WTC11 (cell line): ENCODE data around the gene SCUBE3. TPM values are rescaled to one million over a fixed set of nuclear protein-coding genes. Genes with fewer than 3 reads are reported as not detected.

Source experiments
- ATAC-seq: fragments of 200-7000 bp; cut with Tn5 transposase; 2 replicates; pipeline ENCODE4 v1.10.0; 2021; ENCODE audit warnings: mild to moderate bottlenecking, moderate library complexity
- CTCF ChIA-PET: fragments of 300-600 bp; sonication (Branson Sonifier 250); formaldehyde crosslinking; loops from one replicate; lab custom pipeline; 2021; ENCODE audit warnings: antibody characterized with exemption; lab: Charles Lee
- POLR2A ChIA-PET: fragments of 350-600 bp; sonication (Branson Sonifier 250); formaldehyde crosslinking; loops from one replicate; lab custom pipeline; 2021; ENCODE audit warnings: antibody characterized with exemption; lab: Charles Lee
- DNase-seq: peaks from one replicate; pipeline ENCODE4 v3.0.0; 2021; ENCODE audit warnings: low spot score
- H3K27ac Mint-ChIP-seq: 2 replicates; pipeline ENCODE4 v1.8.0; 2021; ENCODE audit warnings: mixed read lengths
- H3K27me3 Mint-ChIP-seq: 2 replicates; pipeline ENCODE4 v1.8.0; 2021; ENCODE audit warnings: low read depth, mild to moderate bottlenecking, moderate library complexity, mixed read lengths
- H3K36me3 Mint-ChIP-seq: 2 replicates; pipeline ENCODE4 v1.8.0; 2021; ENCODE audit warnings: mixed read lengths
- H3K4me1 Mint-ChIP-seq: 2 replicates; pipeline ENCODE4 v1.8.0; 2022; ENCODE audit warnings: mixed read lengths
- H3K4me3 Mint-ChIP-seq: 2 replicates; pipeline ENCODE4 v1.8.0; 2021; ENCODE audit warnings: mild to moderate bottlenecking, moderate library complexity, mixed read lengths
- H3K9me3 Mint-ChIP-seq: 2 replicates; pipeline ENCODE4 v1.8.0; 2021; ENCODE audit warnings: mixed read lengths
- ATF3 ChIP-seq: sonication (generic); formaldehyde crosslinking; conservative IDR thresholded peaks from 2 replicates; pipeline ENCODE4 v1.8.1; 2022; ENCODE audit warnings: mild to moderate bottlenecking, missing genetic modification reagents
- CDX4 ChIP-seq: fragments of 250-450 bp; sonication (Bioruptor Pico); IDR thresholded peaks from 2 replicates; pipeline ENCODE4 v1.9.0; 2021; ENCODE audit warnings: moderate library complexity, mild to moderate bottlenecking, inconsistent platforms, borderline replicate concordance
- CTCF ChIP-seq: fragments of 200-600 bp; IDR thresholded peaks from 2 replicates; pipeline ENCODE4 v1.8.0; 2022; ENCODE audit warnings: antibody characterized with exemption
- HMGA2 ChIP-seq: fragments of 250-450 bp; sonication (Bioruptor Pico); IDR thresholded peaks from 2 replicates; pipeline ENCODE4 v1.4.0; 2021; ENCODE audit warnings: mild to moderate bottlenecking, moderate library complexity
- HMGXB4 ChIP-seq: sonication (generic); formaldehyde crosslinking; IDR thresholded peaks from 2 replicates; pipeline ENCODE4 v1.8.1; 2023; ENCODE audit warnings: mild to moderate bottlenecking, moderate library complexity, missing genetic modification reagents
- IRF1 ChIP-seq: sonication (generic); formaldehyde crosslinking; IDR thresholded peaks from 2 replicates; pipeline ENCODE4 v1.8.0; 2023; ENCODE audit warnings: missing genetic modification reagents
- NFYB ChIP-seq: sonication (generic); formaldehyde crosslinking; conservative IDR thresholded peaks from 2 replicates; pipeline ENCODE4 v1.8.0; 2022; ENCODE audit warnings: low read depth, missing genetic modification reagents
- NR1H2 ChIP-seq: sonication (generic); formaldehyde crosslinking; IDR thresholded peaks from 2 replicates; pipeline ENCODE4 v1.9.0; 2021; ENCODE audit warnings: mild to moderate bottlenecking, moderate library complexity, missing genetic modification reagents
- NR2C2 ChIP-seq: sonication (generic); formaldehyde crosslinking; IDR thresholded peaks from 2 replicates; pipeline ENCODE4 v1.8.0; 2022; ENCODE audit warnings: mild to moderate bottlenecking, missing genetic modification reagents
- RORB ChIP-seq: fragments of 250-450 bp; sonication (Bioruptor Pico); IDR thresholded peaks from 2 replicates; pipeline ENCODE4 v1.9.0; 2021; ENCODE audit warnings: mild to moderate bottlenecking
- SMAD4 ChIP-seq: sonication (generic); formaldehyde crosslinking; IDR thresholded peaks from 2 replicates; pipeline ENCODE4 v1.8.0; 2022; ENCODE audit warnings: mild to moderate bottlenecking, missing genetic modification reagents
- TEAD4 ChIP-seq: sonication (generic); formaldehyde crosslinking; IDR thresholded peaks from 2 replicates; pipeline ENCODE4 v1.8.0; 2022; ENCODE audit warnings: mild to moderate bottlenecking, missing genetic modification reagents
- ZNF121 ChIP-seq: sonication (generic); formaldehyde crosslinking; IDR thresholded peaks from 2 replicates; pipeline ENCODE4 v1.8.0; 2023; ENCODE audit warnings: missing genetic modification reagents
- total RNA-seq: library from RNA; stranded (reverse); gene quantifications from 3 replicates; pipeline ENCODE4 v1.2.3, GENCODE V29; 2021
- TF ChIP-seq, protein P1 (sequence below): sonication (generic); formaldehyde crosslinking; IDR thresholded peaks from 2 replicates; pipeline ENCODE4 v1.8.0; 2022; ENCODE audit warnings: missing genetic modification reagents
- TF ChIP-seq, protein P2 (sequence below): sonication (generic); formaldehyde crosslinking; IDR thresholded peaks from 2 replicates; pipeline ENCODE4 v1.8.0; 2022; ENCODE audit warnings: mild to moderate bottlenecking, missing genetic modification reagents
- TF ChIP-seq, protein P3 (sequence below): sonication (generic); formaldehyde crosslinking; IDR thresholded peaks from 2 replicates; pipeline ENCODE4 v1.8.0; 2023; ENCODE audit warnings: mild to moderate bottlenecking, missing genetic modification reagents
- TF ChIP-seq, protein P4 (sequence below): sonication (generic); formaldehyde crosslinking; IDR thresholded peaks from 2 replicates; pipeline ENCODE4 v1.8.1; 2022; ENCODE audit warnings: low read depth, missing genetic modification reagents, borderline replicate concordance

The SCUBE3 gene
- total RNA-seq, 1 experiment from 2014 or later = 2.1 TPM

DNA sequence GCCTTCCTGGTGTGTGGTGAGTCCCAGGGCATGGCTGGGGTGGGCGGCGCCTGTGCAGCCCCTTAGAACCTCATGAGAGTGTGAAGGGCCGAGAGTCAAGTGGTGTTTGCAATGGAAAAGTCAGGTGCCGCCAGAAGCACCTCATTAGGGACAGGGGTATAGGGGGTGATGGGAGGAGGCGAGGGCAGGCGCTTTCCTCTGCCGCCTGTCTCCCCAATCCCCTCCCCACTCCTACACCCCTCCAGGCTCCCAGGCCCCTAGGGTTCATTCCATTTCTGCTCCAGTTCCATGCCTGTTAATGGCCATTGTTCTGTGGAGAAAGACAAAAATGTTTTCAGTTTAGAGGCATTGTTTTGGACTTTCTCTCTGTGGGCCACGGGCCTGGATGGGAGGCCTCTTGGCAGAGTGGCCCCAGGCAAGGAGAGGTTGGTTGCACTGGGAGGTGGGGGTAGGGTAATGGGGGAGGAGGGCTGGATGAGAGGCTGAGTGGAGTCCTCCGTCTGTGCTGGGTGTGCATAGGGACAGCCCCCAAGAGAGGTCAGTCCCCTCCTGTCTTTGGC is 21.4 kb upstream of the SCUBE3 start (continued):
- TF ChIP-seq IRF1 (CRISPR knock-in tag) (no peak), SMAD4 (no peak), ATF3 (CRISPR knock-in tag) (no peak), HMGA2 (CRISPR knock-in tag) (no peak), HMGXB4 (CRISPR knock-in tag) (no peak), TEAD4 (CRISPR knock-in tag) (no peak), NR1H2 (CRISPR knock-in tag) (no peak), NR2C2 (no peak)
- TF ChIP-seq, protein P1, sequence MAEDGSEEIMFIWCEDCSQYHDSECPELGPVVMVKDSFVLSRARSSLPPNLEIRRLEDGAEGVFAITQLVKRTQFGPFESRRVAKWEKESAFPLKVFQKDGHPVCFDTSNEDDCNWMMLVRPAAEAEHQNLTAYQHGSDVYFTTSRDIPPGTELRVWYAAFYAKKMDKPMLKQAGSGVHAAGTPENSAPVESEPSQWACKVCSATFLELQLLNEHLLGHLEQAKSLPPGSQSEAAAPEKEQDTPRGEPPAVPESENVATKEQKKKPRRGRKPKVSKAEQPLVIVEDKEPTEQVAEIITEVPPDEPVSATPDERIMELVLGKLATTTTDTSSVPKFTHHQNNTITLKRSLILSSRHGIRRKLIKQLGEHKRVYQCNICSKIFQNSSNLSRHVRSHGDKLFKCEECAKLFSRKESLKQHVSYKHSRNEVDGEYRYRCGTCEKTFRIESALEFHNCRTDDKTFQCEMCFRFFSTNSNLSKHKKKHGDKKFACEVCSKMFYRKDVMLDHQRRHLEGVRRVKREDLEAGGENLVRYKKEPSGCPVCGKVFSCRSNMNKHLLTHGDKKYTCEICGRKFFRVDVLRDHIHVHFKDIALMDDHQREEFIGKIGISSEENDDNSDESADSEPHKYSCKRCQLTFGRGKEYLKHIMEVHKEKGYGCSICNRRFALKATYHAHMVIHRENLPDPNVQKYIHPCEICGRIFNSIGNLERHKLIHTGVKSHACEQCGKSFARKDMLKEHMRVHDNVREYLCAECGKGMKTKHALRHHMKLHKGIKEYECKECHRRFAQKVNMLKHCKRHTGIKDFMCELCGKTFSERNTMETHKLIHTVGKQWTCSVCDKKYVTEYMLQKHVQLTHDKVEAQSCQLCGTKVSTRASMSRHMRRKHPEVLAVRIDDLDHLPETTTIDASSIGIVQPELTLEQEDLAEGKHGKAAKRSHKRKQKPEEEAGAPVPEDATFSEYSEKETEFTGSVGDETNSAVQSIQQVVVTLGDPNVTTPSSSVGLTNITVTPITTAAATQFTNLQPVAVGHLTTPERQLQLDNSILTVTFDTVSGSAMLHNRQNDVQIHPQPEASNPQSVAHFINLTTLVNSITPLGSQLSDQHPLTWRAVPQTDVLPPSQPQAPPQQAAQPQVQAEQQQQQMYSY (CRISPR knock-in tag) = no peak
- TF ChIP-seq, protein P2, sequence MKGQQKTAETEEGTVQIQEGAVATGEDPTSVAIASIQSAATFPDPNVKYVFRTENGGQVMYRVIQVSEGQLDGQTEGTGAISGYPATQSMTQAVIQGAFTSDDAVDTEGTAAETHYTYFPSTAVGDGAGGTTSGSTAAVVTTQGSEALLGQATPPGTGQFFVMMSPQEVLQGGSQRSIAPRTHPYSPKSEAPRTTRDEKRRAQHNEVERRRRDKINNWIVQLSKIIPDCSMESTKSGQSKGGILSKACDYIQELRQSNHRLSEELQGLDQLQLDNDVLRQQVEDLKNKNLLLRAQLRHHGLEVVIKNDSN (CRISPR knock-in tag) = no peak
- TF ChIP-seq, protein P3, sequence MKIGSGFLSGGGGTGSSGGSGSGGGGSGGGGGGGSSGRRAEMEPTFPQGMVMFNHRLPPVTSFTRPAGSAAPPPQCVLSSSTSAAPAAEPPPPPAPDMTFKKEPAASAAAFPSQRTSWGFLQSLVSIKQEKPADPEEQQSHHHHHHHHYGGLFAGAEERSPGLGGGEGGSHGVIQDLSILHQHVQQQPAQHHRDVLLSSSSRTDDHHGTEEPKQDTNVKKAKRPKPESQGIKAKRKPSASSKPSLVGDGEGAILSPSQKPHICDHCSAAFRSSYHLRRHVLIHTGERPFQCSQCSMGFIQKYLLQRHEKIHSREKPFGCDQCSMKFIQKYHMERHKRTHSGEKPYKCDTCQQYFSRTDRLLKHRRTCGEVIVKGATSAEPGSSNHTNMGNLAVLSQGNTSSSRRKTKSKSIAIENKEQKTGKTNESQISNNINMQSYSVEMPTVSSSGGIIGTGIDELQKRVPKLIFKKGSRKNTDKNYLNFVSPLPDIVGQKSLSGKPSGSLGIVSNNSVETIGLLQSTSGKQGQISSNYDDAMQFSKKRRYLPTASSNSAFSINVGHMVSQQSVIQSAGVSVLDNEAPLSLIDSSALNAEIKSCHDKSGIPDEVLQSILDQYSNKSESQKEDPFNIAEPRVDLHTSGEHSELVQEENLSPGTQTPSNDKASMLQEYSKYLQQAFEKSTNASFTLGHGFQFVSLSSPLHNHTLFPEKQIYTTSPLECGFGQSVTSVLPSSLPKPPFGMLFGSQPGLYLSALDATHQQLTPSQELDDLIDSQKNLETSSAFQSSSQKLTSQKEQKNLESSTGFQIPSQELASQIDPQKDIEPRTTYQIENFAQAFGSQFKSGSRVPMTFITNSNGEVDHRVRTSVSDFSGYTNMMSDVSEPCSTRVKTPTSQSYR (CRISPR knock-in tag) = no peak

- peaks cover 15% of the 10 kb centered on the region for H3K27me3 Mint-ChIP-seq
- H3K4me1 Mint-ChIP-seq = peaks cover 5% of the 10 kb centered on the region; the same call in 1 of the 2 replicates
- no peaks in the 10 kb centered on the region for H3K36me3 Mint-ChIP-seq
- no peak for DNase-seq
- no peaks in the 10 kb centered on the region; the same call in 1 of the 2 replicates for H3K9me3 Mint-ChIP-seq
- no peak for ATAC-seq
- H3K4me3 Mint-ChIP-seq = no peak overlapping the region
- CTCF ChIA-PET = interaction anchor here (1.4 to 1.8 kb wide), 2 partner anchors 47 to 55 kb away, joined by 4 to 5 read pairs; no protein-coding TSS in a partner anchor
- no peak overlapping the region for H3K27ac Mint-ChIP-seq
- POLR2A ChIA-PET = no interaction called here
- TF ChIP-seq, protein P4, sequence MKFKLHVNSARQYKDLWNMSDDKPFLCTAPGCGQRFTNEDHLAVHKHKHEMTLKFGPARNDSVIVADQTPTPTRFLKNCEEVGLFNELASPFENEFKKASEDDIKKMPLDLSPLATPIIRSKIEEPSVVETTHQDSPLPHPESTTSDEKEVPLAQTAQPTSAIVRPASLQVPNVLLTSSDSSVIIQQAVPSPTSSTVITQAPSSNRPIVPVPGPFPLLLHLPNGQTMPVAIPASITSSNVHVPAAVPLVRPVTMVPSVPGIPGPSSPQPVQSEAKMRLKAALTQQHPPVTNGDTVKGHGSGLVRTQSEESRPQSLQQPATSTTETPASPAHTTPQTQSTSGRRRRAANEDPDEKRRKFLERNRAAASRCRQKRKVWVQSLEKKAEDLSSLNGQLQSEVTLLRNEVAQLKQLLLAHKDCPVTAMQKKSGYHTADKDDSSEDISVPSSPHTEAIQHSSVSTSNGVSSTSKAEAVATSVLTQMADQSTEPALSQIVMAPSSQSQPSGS (CRISPR knock-in tag) = no peak
- TF ChIP-seq RORB (CRISPR knock-in tag) (no peak), NFYB (CRISPR knock-in tag) (no peak), TEAD4 (CRISPR knock-in tag) (no peak), ZNF121 (CRISPR knock-in tag) (no peak), CDX4 (CRISPR knock-in tag) (no peak), CTCF (no peak)
- TF ChIP-seq, protein P2 (CRISPR knock-in tag) = no peak
Observed at GRCh38 chr6:35194390-35194789, 19.4 kb upstream of the SCUBE3 start.
